ENCODE measurements around the gene KMT2A.
"Not testable (repeated sequence)": the region's sequence is repeated elsewhere in the genome, so short reads cannot be mapped to it uniquely, and the experiment has no call there.

Gene KMT2A

DNA sequence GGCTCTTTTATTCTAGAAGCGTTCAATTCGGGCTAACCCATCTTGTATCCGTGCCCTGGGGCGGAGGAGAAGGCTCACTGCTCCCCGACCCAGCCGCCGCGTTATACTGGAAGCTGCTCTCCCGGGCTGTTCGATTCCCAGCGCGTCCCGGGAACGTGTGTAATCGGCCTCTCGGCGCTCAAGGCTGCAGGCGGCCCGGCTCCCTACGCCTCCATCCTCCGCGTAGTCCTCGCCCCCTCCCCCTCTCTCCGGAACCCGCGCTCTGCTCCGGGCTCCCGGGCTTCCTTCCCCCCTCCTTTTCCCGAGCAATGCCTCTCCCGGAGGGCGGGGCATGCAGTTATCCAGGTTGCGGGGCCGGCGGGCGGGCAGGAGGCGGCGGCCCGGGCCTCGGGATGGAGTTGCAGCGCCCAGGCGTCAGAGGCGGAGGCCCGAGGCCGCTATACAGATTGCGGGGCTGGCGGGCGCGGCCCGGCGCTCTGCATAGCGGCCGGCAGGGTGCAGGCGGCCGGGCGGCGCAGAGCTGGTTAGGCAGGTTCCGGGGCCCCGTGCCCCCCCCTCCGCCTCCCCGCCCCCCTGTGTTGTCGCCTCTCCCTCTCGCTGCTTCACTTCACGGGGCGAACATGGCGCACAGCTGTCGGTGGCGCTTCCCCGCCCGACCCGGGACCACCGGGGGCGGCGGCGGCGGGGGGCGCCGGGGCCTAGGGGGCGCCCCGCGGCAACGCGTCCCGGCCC lies at the start of gene KMT2A:
Gene KMT2A (plus strand): TSS at position 600 of the 732 bp plus-strand sequence. CDS start 21 bp downstream, at position 621.
- DNase-seq, result peak; percentile 94

DNA sequence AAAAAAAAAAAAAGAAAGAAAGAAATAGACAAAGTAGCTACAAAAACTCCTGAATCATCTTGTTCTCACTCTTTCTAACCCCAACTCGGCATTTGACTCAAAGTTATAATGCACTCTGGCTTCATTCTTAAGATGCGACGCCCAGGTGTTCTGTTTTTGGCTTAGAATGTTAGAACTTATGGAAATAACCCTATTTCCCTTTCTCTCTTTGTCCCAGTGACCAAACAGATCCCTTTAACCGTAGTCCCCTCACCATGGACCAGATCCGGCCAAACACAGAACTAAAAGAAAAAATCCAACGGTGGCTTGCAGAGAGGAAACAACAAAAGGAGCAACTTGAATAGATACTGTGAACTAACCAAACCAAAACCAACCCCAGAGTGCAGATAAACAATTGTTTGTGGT lies 40.2 kb upstream of the KMT2A start:
- DNase-seq, result peak; percentile 53

DNA sequence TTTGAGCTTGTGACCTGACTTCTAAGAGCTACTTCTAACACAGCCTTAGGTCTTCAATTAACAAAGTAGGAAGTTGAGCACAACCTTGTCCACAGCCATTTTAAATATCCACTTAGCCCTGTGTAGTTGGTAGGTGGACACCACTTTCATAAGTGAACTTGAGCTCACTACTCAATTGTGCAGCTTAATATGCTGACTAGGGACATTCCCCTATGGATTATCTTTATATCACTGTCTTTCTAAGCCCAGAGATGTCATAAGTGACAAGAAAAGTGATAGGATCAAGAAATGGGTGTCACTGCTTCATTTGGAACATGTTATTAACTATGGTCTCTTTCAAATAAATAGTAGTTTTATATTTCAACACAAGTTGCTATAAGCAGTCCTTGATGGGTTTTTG lies 38.8 kb upstream of the KMT2A start:
- no peak for DNase-seq

DNA sequence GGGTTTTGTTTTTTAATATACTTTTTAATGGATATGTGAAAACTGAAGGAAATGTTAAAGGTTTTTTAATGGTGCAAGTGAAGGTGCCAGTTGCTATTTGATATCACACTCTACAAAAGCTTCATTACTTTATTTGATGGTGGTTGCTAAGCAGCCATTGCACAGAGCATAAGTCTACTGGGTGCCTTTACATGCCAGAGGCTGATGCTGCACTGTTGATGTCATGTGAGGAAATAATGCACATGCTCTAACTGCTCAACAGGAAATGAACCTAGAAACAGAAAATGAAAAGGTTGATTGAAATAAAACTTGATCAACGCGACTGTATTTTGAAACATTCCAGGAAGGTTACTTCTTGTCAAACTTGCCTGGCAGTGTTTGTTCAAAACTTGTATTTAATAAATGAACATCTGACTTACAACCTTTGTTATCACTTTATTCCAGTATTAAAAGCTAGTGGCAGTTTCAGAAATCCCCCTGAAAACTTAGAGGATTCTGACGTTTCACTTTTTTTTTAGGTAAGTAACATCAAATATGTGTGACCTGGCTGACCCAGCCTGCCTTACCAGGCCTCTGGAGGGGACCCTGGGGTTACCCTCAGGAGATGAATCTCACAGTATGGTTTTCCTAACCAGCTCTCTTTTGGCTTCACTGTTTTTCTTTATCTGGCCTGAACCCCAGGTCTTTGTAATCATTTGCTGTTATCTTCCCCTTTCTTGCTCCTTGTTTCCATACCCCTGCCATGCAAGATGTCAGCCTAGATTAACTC lies 37.3 kb upstream of the KMT2A start:
- DNase-seq, result peak; percentile 91

DNA sequence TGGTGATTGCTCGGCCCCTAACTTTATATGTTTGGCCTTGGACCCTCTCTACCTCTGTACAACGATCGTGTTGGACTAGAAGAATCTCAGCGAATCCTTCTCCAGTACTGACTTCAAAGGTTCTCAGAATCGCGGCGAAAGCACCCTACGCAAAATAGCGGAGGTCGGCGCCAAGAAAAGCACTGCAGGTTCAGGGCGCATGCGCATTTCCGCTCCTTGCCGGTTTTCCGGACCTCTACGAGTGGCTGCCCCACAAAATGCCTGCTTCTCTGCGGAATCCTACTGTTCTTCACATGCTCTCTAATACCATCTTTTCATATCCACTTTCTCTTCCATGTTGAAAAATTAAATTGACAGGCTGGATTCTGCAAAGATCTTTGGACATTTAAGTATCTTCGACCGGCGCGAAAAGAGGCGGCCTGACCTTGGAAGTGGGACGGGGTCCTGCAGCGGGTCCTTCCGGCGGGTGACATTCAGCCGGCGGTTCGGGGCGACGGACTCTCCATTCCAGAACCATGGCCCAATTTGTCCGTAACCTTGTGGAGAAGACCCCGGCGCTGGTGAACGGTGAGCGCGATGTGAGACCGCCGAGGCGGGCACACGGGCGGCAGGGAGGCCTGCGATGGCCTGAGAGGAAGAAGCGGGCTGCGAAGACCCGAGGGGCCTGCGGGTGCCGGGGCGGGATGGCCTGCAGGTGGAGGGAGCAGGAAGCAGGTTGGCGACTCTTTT lies 35.0 kb upstream of the KMT2A start, which contains the start of gene ATP5MG:
Gene ATP5MG (plus strand): TSS at position 456 of the 729 bp plus-strand sequence. CDS start 60 bp downstream, at position 516.
- peak; percentile 95 for DNase-seq

DNA sequence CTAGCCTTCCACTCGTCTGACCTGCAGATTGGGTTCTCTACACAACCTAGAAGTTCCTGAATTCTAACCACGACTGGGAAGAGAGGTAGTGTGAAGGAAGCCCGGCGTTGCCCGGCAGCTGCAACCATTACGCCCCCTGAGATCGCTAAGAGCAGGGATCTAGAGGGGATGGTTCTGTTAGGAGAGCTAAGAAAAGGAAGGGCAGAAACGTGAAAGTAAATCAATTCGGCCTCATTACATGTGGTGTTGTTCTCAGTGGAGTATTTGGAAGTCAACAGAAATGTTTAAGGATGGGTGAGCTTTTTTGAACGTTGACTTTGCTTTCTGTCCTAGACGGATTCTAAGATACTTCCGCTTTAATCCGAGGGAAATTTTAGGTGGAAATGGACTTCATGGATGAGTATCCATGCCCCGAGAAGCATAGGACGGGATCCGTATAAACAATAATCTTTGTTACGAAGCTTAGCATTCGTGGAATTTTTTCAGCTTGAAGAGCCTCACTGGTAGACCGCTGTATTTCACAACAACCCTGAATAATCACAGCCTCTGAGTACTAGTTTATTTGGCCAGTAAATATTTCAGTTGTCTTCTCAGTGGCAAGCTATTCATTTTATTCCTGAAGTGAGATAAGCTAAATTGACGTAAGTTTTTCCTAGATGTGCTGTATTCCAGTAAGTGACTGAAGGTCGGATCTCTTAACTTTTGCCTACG lies 34.3 kb upstream of the KMT2A start:
- DNase-seq, result no peak

DNA sequence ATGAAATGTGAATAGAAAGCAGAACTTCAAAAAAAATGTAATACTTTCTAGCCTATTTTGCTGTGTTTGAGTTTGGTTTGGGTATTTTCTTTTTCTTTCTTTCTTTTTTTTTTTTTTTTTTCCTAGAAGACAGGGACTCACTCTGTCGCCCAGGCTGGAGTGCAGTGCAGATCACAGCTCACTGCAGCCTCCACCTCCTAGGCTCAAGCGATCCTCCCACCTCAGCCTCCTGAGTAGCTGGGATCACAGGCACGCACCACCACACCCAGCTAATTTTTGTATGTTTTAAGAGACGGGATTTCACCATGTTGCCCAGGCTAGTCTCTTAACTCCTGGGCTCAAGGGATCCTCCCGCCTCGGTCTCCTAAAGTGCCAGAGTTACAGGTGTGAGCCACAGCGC lies 33.7 kb upstream of the KMT2A start:
- DNase-seq, result not testable (repeated sequence)

DNA sequence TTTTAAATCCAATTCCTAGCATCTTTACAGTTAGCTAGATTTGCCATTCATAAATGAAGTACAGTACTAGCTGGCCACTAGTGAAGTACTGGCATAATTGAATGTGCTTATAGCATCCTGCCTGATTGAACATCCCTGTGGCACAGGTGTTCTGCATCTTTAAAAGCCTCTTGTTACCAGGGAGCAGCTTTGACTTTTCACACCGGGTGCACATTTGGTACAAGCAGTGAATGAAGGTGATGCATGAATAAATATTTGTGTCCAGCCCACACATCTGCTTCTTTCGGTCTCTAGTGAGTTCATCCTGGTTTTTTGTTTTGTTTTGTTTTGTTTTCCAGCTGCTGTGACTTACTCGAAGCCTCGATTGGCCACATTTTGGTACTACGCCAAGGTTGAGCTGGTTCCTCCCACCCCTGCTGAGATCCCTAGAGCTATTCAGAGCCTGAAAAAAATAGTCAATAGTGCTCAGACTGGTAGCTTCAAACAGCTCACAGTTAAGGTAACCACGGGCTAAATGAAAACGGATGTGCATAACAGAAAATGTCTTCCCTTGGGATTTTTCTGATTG lies 29.6 kb upstream of the KMT2A start:
- DNase-seq, result no peak

DNA sequence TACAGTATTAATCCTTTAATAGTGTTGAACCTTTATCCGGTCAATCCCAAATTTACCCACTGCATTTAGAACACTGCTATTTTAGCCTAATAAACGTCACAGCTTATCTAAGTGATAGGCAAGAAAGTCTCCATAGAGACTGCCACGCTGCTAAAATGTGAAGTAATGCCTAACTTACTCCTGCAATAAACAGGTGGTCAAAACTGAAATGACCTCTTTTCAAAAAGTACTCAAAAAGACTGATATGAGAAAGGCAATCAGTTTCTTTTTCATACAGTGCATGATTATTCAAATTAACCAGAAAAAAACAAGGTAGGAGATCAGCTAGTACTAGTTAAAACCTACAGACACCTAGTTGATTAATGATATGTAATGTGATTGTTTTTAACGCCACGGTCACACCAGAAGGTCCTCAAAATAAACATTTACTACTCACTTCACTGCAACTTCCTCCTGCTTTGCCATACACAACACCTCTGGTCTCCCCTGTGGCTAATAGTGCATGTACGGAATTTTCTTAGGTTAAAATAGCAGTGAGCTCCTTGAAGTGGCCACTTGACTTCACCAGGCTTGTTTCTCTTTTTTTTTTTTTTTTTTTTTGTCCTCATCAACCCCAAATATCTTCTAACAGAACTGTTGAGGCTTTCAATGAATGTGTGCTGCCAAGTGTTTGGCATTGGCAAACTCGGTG lies 26.1 kb upstream of the KMT2A start:
- DNase-seq, result no peak

DNA sequence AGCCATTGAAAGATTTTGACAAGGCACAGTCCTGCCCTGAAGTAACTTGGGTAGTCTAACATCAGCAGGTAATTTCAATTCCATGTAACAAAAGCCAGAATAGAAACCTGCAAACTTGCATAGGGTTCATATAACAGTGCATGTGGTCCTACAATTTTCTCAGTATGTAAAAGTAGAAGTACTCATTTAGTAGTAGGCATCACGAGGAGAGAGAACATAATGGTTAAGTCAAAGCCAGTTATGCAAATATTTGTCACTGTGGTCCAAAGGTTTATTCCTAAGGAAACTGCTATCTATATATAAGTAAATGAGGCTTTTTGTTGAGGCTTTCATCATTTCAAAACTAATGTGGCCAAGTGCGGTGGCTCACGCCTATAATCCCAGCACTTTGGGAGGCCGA lies 24.8 kb upstream of the KMT2A start:
- DNase-seq, result no peak

DNA sequence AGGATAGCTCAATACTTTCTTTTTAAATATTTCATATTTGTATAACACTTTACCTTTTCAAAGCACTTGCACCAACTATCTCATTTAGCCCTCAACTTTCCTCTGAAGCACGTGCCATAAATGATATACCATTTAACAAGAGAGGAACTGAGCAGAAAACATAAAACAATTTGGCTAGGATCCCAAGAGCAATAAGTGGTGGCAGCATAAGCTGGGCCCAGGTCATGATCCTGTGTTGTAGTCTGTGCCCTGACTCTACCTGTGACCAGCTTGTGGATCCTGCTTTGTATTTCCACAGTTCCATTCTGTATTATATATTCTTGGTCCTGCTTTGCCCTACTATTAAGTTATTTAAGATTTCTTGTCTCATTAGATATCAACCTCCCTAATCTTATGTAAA lies 23.4 kb upstream of the KMT2A start:
- DNase-seq, result no peak

DNA sequence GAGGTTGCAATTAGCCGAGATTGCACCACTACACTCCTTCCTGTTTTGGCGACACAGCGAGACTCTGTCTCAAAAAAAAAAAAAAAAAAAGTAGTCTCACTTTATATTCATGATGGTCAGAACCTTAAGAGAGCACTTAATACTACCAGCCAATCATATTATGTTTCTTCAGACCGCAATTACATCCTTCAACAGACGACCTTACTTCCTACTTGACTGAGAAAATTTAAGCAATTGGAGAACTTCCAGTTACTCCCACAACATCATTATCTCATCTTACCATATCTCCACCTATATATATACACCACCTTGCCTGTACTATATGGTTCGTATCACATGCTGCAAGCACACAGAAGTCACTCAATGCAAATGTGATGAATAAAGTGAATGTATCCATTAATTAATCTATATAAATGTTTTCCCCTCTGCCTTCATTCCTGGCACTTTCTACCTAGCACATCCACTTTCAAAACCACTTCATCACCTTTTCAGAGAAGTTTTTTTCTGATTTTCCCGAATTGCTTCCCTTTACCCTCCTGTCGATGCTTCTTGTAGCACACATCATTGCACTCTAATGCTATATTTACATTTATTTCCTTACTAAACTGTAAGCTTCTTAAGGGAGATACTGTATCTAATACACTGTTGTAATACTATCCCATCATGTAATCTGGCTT lies 21.1 kb upstream of the KMT2A start:
- DNase-seq, result no peak

DNA sequence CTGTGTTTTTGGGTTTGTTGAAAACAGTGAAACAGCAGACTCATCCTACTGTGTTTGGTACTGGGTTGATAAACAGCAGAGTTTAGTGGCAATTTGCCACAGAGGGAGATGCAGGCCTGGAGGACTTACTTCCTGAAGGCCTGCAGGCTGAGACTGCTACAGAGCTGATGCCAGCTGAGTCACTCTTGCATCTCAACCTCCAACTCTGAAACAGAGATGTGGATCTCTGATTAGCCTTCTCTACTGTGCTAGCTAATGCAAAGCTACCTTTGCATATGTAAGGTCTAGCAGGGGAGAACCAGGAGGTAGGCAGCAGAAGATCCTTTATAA lies 20.6 kb upstream of the KMT2A start:
- no peak for DNase-seq

DNA sequence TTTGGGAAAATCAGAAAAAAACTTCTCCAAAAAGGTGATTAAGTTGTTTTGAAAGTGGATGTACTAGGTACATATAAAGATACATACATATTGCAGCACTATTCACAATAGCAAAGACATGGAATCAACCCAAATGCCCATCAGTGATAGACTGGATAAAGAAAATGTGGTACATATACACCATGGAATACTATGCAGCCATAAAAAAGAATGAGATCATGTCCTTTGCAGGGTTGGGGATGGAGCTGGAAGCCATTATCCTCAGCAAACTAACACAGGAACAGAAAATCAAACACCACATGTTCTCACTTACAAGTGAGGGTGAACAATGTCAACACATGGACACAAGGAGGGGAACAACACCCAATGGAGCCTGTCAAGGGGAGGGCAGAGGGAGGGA lies 19.4 kb upstream of the KMT2A start:
- DNase-seq, result not testable (repeated sequence)

DNA sequence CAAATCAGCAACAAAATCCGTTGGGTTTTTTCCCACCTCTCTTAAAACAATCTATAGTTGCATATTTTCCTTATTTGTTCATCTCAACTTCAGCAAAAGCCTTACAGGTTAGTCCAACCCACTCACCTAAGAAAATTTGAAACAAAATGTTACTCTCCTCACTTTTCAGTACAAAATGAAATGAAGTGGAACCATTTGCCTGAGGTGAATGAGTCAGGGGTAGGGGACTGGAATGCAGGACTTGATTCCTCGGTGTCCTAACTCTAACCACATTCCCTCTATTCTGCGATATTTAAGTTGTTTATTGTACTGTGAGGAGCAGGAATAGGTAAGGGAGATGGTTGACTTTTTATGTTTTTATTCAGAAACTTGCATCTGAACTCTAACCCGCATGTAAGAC lies 18.5 kb upstream of the KMT2A start:
- DNase-seq, result no peak

DNA sequence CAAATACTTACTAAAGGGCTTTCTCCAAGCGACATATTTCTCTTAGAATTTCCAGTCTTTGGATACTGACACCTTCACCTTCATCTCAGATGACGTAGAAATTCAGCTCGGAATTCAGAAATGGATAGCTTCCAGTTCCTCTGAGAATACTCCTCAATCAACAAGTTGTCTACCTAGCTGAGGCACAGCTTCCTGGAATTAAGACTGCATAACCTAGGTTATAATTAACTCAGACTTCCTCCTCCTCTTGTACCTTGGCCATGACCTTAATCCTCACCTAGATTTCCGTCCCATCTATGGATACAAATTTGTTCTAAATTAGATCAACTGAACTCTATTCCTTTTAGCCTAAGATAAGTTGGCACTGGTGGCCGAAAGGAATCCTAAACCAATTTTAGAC lies 17.5 kb upstream of the KMT2A start:
- DNase-seq, result no peak

DNA sequence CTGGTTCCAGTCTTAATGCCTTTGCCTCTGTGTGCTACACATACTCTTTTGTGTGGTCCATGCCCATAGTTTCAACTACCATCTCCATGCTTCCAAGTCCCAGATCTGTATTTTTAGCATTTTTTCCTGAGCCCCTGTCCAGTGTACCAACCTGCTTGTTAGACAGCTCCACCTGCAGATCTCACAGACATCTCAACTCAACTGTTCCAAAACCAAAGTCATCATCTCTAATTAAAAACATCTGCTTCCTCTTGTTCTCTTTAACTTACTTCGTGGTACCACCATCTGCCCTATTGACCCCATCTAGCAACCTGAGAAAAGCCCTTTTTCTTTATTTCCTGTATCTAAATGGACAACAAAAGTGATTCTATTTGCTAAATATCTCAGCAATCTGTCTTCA lies 8.6 kb upstream of the KMT2A start:
- no peak for DNase-seq

DNA sequence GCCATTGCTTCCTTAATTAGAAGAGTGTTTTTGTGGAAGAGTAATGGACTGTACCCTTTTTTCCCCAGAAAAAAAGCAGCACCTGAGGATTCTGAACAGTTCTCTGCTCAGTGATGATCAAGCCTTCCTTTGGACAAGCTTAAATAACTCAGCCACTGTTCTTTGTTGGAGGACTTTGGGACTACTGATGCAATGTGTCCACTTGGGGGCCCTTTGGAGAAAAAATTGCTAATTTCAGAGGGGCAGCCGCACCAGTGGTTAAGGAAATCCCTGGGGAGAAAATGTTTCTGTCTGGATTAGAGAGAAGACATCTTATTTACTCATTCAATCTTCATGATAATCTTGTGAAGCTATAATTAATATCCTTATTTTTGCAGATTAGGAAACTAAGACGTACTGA lies 5.3 kb upstream of the KMT2A start:
- DNase-seq, result no peak

DNA sequence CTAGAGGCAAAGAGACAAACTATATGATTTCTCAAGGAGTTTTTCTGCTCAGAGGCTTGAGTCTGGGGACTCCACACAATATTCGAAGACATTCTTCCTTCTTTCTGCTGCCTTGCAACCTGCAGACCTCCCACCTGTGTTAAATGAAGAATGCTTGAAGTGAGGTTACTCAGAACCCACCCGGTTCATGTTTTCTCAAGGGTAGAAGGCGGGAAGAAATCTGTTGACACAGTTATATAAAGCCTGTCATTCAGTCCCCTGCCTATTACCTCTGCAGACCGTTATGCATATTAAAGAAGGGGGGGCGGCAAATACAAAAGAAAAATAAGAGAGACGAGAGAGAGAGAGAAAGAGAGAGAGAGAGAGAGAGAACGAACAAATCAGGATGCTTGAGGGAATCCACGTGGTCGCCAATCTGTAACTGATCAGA lies 2.2 kb upstream of the KMT2A start:
- peak; percentile 71 for DNase-seq

DNA sequence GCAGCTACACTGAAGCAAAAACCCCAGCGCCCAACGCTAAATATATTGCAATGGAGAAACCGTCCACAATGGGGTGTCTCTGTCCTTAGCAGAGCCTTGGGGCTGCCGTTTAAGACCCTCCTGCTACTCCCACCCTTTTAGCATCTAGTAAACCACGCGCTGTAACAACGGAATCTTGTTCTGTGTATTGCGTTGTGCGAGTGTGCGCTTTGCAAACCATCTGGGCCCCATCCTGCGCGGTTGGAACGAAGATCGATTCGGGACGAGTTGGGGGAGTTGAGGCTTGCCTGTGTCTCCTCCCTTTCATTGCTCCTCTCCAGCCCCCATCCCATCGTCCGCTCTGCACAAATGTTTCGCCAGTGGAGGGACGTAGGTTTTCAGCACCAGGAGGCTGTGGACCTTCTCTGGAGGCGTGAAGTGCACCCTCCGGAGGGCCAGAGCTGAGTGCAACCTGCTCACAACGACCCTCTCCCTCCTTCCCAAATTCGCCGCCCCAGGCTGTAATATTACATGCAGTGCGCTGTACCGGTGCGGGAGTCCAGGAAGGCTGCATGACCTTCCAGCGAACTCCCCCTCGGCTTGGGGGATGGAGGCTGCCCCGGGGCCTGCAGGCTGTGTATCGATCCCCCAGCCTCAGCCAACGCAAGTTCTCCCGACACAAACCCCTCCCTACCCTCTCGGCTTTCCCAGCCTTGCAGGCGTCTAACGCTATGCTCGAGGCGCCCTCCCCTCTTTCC lies 1.6 kb upstream of the KMT2A start:
- DNase-seq, result peak; percentile 27

Data from CD4-positive, alpha-beta T cell treated with Interleukin-17A for 1 hour (primary cell).